ENCODE measurements around the gene GLRA1. TPM values are rescaled to one million over a fixed set of nuclear protein-coding genes. Genes with fewer than 3 reads are reported as not detected.

GLRA1 gene
- total RNA-seq, 1 experiment from 2014 or later: not detected

DNA sequence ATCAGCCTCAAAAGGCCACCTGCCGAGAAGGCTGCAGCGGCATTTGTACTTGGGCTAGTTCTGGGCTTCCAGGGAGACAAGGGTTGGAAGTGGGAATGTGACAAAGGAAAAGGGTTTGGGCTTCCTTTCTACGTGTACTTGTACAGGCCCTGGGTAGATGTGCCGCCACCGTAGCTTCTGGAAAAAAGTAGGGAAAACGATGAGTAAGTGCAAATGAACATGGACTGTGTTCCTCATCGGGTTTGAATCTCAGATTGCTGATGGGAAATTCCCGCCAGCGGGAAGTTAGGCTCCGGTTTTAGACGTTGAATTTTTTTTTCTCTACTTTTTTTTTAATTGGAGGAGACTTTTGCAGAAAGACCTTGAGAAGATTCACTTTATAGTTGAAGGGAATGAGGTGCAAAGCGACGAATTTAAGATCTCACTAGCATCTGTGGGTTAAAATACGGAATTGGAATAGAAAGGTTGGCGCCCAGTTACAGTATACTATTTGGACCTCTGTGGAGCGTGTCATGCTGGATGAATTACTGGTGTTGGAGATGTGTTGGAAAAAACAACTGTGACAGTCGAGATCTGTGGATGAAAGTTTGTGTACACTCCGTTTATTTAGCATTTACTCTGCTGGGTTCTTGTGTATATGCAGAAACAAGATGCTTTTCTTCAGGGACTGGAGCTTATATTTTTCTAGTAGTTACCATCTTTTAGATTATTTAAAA is 151.6 kb downstream of the GLRA1 start:
- Histone ChIP-seq H3K4me1 (peaks cover 17% of the 10 kb centered on the region), H3K9me3 (replicated peaks) (no peaks in the 10 kb centered on the region), H3K27me3 (no peaks in the 10 kb centered on the region), H3K4me3 (peak overlapping the region; percentile 95), H3K36me3 (peaks cover 26% of the 10 kb centered on the region), H3K27ac (peak overlapping the region; percentile 67)
- peak in 1 of 2 experiments; percentile 13 for DNase-seq

Other genes with a start within 250 kb of the GLRA1 start
- 1,211 and 1,265 TPM in 2 replicates for gene SPARC, start 237.9 kb downstream of the GLRA1 start, total RNA-seq (2014; rRNA removed; shearing (Covaris generic))
- 65.0 and 68.4 TPM in 2 replicates for gene ATOX1, start 166.2 kb downstream of the GLRA1 start, total RNA-seq (2014; rRNA removed; shearing (Covaris generic))
- 265 and 269 TPM in 2 replicates for gene G3BP1, start 152.9 kb downstream of the GLRA1 start, total RNA-seq (2014; rRNA removed; shearing (Covaris generic))

All from SJCRH30 (cell line).